Hindlimb muscle (tissue), 1 donor: ENCODE data around the gene IER5. TPM values are rescaled to one million over a fixed set of nuclear protein-coding genes. Genes with fewer than 3 reads are reported as not detected.
A peak's percentile ranks its signal among the peaks of the same experiment; 100 is the strongest.

ENCODE experiments used
- DNase-seq: peaks from one replicate; pipeline ENCODE4 v3.0.0-alpha.2; 2013
- polyA plus RNA-seq: library from polyadenylated mRNA; unstranded; fragments of 120-200 nt; gene quantifications from one replicate; pipeline ENCODE4 v1.2.1, GENCODE V29; 2013; ENCODE audit not compliant: insufficient read length

The IER5 gene
- polyA plus RNA-seq, 1 donor = 7.5 TPM

DNA sequence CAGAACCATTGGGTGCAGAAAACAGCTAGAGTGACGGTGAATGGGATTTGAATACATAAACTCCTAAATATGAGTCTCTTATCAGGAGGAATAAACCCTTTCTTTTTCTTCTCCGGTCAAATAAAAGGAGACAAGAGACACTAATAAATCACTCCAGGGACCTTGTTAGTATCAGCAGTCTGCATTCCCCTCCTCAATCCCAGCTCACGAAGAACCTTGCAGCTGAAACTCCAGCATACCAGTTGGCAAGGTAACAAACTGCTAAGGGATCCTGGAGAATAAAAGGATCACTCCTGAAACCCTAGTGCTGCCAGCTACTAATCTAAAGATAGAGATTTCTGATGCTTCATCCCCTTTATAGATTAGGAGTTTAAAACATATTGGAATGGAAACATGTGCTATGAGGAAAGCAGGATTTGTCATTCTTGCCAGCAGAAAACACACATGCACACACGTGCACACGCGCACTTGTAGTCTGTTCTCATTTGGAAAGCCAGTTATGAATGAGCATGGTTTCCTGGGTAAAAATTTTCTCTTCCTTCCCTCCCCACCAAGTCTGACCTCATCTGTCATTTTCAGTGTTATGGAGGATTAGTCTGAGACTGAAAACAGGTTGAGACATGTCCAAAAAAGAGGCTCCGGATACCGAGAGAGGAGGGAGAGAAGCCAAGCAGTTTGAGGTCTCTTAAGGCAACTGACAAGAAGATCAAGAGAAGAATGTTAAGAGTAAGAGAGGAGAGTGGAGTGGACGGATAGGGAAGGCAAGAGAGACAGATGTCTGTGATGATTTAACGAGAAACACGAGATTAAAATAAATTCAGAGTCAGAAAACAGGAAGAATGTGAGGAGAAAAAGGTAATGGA, 10.9 kb downstream of the IER5 start:
- no peak for DNase-seq

DNA sequence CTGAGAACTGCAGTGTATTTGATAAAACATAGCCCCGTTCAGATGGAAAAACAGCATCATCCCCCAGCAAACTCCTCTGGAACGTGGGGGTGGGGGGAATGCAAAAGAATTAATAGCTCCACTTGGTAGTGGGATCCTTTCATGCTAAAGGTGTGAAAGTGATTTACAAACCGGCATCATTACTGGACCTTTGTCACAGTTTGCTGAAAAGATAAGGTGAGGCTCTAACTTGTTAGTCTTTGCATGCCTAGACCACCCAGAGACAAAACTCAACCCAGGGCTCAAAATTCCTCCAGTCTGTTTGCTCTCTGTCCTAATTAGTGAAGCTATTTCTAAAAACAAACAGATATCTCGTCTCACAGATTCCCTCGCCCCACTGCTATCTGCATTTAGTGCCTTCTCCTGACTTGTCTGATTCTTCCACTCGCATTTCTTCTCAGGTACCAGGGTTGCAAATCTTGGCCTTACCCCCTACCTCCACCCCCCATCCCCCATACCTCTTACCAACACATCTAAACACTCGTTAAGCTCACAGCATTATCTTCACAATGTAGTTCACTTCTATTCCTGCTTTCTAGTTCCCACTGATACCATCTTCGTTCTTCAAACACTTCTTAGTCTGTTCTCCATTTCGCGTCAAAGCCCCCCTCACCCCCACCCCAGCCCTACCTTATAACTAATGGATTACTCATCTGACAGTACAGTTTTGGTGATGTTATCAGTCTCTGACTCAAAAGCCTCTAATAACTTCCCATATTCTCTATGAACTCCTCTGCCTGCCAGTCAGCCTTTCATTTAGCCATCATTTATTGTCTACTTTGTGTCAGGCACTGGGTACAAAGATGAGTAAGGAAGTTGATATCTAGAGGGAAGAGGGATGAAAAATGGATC, 11.8 kb downstream of the IER5 start:
- DNase-seq = no peak

DNA sequence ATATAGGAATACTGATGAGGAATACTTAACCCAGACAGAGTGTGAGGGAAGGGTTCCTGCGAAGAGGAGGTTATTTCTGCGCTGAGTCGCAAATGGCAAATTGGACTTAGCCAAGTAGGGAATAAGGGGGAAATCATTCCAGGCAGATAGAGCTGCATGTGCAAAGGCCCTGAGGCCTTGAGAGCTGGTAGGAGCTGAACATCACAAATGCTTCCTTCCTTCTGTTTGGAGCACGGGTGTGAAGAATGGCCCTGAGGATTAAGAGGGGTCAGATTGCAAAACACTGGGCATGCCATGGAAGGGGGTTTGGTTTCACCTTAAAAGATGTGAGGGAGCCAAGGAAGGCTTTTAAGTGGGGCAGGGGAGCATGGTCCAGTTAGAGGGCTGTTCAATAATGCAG, 12.4 kb downstream of the IER5 start:
- no peak for DNase-seq

- DNase-seq = no peak
Measured at GRCh38 chr1:181101581-181102226, 13.2 kb downstream of the IER5 start.

DNA sequence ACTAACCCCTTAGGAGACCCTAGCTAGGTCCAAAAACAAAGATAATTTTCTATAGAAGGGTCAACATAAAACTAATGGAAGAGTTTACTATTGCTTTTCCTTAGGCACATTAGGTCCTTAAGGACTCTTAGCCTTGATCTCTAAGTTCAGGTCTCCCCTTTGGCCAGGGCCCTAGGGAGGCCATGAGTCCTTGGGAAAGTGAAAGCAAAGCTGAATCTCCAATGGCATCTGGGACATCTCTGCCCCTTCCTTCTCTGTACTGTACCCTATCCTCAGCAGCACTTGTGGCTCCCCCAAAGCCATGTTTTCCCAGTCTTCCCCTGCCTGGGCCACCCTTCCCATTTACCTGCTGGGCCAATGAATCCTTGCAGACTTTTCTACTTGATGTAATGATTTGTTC, 14.3 kb downstream of the IER5 start:
- no peak for DNase-seq

GRCh38 chr1:181103399-181103798, 14.9 kb downstream of the IER5 start:
- DNase-seq = no peak

DNA sequence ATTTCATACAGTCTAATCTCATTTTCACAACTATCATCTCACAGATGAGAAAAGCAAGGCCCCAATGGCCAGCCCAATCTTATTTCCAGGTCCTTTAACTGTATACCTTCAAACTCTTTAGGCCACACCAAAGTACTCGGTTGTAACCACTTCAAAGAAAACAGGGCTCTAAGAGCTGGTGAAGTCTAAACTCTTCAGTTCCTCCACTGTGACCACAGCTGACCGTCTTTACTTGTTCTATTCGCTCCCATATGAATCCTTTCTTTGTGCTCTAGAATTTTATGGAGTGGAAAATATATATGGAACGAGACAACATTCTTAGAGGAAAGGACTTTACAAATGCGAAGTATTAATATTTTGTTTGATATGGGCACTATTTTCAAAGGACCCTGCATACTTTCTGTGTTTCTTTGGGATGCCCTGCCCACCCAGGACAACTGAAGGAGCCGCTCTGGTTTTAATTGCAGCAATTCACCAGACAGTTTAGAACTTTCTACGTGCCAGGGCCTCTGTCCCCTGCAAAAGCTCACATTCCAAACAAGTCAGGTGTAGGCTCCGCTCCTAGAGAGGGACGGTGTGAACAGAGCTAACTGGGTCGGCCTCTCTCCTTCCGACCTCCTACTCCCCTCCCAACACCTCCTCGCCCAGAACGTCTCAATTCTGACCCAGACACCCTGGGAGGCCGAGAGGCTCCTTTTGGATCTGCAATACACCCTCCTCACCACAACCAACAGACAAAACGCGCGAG, 15.7 kb downstream of the IER5 start:
- DNase-seq = no peak

GRCh38 chr1:181104790-181105133, 16.3 kb downstream of the IER5 start:
- no peak for DNase-seq

DNA sequence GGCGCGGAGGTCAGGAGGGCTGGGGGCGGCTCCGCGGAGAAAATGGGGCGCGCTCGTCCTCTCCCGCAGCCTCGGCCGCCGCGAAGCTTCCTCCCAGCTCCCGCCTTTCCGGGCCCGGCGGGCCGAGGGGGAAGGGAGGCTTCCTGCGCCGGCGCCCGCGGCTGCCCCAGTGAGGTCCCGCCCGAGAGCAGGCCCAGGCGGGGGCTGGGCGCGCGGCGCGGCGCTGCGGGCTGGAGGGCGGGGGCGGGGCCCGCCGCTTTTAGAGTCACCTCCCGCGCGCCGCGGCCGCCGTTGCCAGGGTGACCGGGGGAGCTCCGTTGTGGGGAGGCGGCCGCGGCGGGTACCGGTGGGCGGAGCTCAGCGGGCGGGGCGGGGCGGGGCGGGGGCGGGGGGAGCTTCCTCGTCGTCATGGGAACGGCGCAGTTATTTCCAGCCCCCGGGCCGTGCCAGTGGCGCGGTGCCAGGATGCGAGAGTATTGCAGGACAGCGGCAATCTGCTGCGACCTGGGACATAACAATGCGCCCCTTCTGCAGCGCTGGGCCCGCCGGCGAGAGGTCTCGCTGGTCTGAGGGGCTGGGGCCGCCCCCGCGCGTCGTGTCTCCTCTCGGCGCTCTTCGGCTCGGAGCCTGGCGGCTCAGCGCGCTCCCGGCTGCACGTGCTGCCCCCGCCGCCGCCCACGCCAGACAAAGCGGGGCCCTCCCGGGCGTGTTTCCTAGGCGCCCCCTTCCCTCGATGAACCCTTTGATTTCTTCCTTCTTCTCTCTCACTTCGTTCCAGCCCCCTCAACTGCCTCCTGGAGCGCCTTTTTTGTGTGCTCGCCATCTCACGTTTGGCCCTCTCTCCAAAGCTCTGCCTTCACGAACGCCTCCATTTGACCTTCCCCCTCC, 16.9 kb downstream of the IER5 start:
- DNase-seq = peak; percentile 91

DNA sequence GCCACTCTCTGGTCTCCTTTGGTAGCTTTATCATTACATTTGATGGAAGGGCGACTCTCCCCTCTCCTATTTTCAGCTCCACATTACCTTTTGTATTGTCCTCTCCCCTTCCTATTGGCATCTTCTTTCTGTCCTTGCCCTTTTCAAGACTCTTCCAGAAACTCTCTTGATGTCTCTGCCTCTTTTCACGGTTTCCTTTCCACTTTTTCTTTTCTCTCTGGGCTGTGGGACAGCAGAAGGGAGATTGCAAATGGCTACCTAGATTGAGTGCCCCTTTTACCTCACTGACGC, 17.5 kb downstream of the IER5 start:
- DNase-seq = no peak

DNA sequence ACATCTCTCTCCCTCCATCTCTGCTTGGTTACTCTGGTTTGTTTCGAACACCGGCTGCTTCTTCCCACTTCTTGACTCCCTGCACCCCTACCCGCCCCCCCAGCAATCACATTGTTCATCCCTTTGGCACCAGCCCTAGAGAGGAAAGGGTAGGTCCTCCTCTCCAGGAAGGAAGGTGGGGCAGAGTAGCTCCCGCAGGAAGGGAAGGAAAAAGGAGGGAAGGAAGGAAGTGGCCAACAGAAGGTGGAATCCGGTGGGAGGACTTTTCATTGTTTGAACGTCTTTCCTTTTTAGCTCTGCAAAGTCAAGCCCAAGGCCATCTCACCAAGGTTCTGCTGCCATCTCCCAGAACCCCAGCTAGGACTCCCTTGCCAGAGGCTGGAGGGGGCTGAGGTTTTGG, 18.0 kb downstream of the IER5 start:
- no peak for DNase-seq

DNA sequence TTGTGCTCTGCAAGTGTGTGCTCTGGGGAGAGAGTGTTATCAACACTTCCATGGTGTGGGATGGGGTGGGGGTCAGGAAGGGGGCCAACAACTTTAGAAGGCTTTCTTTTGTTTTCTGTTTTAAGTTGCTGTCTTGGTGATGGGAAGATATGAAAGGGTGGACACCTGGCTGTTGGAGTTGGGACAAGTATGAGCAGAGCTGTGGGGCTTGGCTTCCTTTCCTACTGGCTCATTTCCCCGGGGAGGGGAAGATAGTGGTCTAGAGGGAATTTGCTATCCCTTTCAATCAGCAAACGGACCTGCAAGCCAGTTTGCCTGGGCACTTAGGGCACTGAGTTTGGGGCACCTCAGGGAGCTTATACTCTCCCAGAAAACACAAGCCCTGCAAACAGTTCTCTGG, 19.2 kb downstream of the IER5 start:
- no peak for DNase-seq

GRCh38 chr1:181108304-181108867, 19.9 kb downstream of the IER5 start:
- DNase-seq = no peak

DNA sequence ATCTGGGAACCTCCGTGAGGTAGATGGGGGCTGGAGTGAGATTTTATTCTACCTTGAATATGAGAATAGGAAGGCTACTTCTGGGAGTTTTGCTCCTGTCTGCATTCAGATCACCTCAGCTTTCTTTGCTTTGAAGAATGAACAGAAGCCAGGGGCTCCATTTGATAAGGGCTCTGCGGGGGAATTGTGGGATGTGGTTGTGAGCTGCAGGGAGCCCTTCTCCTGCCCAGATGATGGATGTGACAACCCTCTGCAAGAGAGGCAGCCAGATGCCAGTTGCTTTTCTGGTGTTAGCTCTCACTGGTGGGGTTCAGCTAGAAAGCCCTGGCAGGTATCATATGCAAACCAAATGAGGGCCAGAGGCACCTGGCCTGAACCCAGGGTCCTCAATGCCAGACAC, 21.5 kb downstream of the IER5 start:
- no peak for DNase-seq

- DNase-seq = no peak
Measured at GRCh38 chr1:181111559-181111958, 23.1 kb downstream of the IER5 start.

GRCh38 chr1:181112071-181112929, 23.8 kb downstream of the IER5 start:
- DNase-seq = no peak

DNA sequence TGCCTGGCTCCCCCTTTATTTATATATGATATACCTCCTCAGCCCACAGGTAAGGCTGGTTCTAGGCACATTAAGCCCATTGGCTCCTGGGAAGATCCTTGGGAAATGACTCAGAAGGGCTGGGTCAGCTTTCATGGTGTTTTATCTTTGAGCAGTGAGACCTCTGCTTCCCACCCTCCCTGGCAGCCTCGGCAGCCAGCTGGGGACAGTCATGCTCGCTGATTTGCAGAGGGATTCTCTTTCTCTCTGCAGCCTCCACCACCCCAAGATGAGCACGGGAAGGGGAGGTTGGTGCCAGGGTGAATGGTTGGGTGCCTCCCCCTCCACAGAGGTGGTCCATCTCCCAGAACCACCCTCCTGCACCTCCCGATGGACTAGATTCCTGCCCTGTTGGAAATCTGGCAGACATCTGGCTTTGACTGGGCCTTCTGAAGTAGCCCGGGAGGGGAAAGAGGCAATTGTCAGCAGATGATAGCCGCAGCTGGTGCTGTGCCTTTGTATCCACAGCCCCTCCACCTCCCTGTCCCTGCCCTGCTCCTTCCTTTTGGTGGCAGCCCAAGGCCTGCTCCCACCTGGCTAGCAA, 24.6 kb downstream of the IER5 start:
- no peak for DNase-seq

DNA sequence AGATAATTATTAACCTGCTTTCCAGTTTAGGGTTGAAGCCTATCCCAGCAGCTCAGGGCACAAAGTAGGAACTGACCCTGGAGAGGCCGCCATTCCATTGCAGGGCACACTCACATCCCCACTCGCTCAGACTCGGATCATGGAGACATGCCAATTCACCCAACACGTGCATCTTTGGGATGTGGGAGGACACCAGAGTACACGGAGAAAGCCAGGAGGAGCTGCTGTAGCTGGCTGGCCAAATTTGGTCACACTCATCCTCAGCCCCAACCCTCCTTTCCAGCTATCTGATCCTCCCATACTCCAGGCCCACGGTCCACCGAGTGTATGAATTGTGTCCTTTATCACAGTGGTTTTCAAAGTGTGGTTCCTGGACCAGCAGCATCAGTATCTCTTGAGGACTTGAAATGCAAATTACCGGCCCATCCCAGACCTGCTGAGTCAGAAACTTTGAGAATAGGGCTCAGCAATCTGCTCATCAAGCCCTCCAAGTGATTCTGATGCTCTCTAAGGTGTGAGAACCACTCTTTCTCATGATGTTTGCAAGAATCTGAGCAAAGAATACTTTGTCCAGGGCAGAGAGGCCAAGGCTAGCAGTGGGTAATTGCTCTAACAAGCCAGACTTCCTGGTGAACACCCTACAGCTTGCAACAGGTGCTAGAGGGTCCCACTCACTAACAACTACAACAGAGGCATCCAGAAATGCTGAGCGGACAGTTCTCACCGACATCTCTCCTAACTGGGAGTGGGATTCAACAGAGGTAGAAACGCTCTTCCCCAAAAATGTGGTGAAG, 26.3 kb downstream of the IER5 start:
- no peak for DNase-seq

DNA sequence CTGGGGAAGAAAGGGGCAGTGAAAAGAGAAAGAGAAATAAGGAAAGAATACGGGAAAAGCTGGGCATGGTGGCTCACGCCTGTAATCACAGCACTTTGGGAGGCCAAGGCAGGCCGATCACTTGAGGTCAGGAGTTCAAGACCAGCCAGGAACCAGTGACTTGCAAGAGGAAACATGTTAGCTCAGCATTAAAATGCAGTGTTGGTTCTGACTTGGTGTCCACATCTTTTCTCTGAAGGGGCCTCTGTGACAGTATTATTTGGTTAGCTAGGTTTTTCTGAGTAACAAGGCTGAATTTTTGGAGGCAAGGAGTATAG, 26.8 kb downstream of the IER5 start:
- DNase-seq = no peak
